ENCODE measurements around the gene ZBED2.

ZBED2 gene

DNA sequence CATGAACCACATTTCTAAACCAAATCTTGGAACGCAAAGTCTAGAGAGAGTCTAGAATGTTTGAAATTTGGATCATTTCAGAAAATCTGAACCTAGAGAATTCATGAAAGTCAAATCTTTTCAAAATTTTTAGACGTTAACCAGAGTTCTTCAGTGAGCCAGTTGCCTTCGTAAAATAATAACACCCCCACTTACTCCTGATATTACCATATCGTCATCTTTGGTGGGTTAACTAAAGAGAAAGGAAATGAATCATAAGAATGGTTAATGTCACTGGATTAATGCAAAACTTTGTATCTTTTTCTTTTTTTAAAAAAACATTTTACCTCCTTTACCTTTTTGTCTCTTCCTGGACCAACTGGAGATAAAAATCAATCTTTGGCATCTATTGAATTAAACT, 1.2 kb upstream of the ZBED2 start:
- POLR2A ChIA-PET, result no interaction called here
- H3K36me3 ChIP-seq (ENCODE audit: control insufficient read depth in 4 of 4, insufficient read depth in 4 of 4, low read length in 3 of 4), result no peaks in the 10 kb centered on the region
- CTCF ChIA-PET, result no interaction called here

DNA sequence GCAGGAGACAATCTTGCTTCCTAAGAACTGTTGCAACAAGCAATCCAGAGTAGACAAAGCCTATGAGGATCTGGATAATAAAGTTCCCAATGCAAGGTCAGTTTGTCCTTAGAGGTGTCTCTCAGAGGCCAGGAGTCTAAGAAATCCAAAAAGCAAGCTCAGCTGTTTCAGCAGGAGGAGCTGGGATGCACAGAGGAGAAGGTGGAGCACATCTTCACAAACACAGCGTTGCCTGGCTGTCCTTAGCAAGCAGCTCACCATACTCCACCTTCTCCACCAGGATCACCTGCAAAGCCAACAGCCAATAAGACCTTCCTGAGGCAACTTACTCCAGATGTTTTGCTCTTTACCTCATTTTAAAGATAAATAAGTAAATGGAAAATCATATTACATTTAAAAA, 365 bp downstream of the ZBED2 start:
- DNase-seq, result no peak
- POLR2A ChIA-PET, result no interaction called here
- Histone ChIP-seq H3K27me3 (replicated peaks in 2 of 5; ENCODE audit: control insufficient read depth in 4 of 5, insufficient read depth in 5 of 5, low read length in 4 of 5) (no peaks in the 10 kb centered on the region), H3K4me1 (ENCODE audit: control extremely low read depth in 1 of 4, control insufficient read depth in 4 of 4, insufficient read depth in 4 of 4, low read length in 3 of 4) (peaks cover 0 to 4% (median 0%) of the 10 kb centered on the region in 4 experiments), H3K9me3 (ENCODE audit: control extremely low read depth in 1 of 5, control insufficient read depth in 4 of 5, insufficient read depth in 2 of 5, low read depth in 1 of 5, low read length in 4 of 5) (no peaks in the 10 kb centered on the region), H3K4me3 (ENCODE audit: control insufficient read depth in 1 of 7, extremely low read depth in 1 of 7, insufficient read depth in 4 of 7, low read depth in 2 of 7, low read length in 6 of 7) (no peak overlapping the region), H3K36me3 (ENCODE audit: control insufficient read depth in 4 of 4, insufficient read depth in 4 of 4, low read length in 3 of 4) (no peaks in the 10 kb centered on the region), H3K27ac (ENCODE audit: insufficient read depth in 1 of 2, low read depth in 1 of 2, low read length in 2 of 2, poor library complexity in 1 of 2, severe bottlenecking in 2 of 2) (no peak overlapping the region)
- CTCF ChIA-PET, result interaction anchor here (1.2 kb wide), 1 partner anchor 10 kb away, joined by 4 read pairs; no protein-coding TSS in a partner anchor
- WGBS (ENCODE audit: insufficient coverage), result no CpG with 5 or more reads among the region's 1 CpG

More for the DNA sequence above, 1.2 kb upstream of the ZBED2 start:
- Histone ChIP-seq H3K9me3 (ENCODE audit: control extremely low read depth in 1 of 5, control insufficient read depth in 4 of 5, insufficient read depth in 2 of 5, low read depth in 1 of 5, low read length in 4 of 5) (no peaks in the 10 kb centered on the region), H3K4me1 (ENCODE audit: control extremely low read depth in 1 of 4, control insufficient read depth in 4 of 4, insufficient read depth in 4 of 4, low read length in 3 of 4) (peaks cover 0 to 4% (median 0%) of the 10 kb centered on the region in 4 experiments), H3K27ac (ENCODE audit: insufficient read depth in 1 of 2, low read depth in 1 of 2, low read length in 2 of 2, poor library complexity in 1 of 2, severe bottlenecking in 2 of 2) (no peak overlapping the region), H3K27me3 (replicated peaks in 2 of 5; ENCODE audit: control insufficient read depth in 4 of 5, insufficient read depth in 5 of 5, low read length in 4 of 5) (no peaks in the 10 kb centered on the region), H3K4me3 (ENCODE audit: control insufficient read depth in 1 of 7, extremely low read depth in 1 of 7, insufficient read depth in 4 of 7, low read depth in 2 of 7, low read length in 6 of 7) (no peak overlapping the region)
- WGBS (ENCODE audit: insufficient coverage), result 100% methylated on average over 1 of the region's 4 CpGs
- DNase-seq, result no peak

DNA sequence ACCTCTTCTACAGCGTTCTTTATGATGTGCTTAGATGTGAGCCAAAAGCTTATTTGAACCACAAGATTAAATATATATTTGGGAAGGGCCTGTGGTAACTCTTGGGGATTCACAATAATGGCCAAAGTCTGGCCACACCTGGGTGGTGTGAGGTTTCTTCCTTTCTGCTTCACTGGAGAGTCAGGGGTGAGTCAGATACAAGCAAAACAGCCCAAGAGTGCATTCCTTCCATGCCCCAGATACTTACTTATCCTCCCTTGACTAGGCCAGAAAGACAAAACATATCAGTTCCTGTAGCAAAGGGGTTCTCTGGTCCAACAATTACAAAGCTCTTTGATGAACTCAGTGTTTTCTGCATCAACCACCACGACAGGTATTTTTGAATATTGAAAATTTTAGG, 941 bp downstream of the ZBED2 start:
- WGBS (ENCODE audit: insufficient coverage), result no CpG with 5 or more reads among the region's 2 CpGs
- Histone ChIP-seq H3K27me3 (replicated peaks in 2 of 5; ENCODE audit: control insufficient read depth in 4 of 5, insufficient read depth in 5 of 5, low read length in 4 of 5) (no peaks in the 10 kb centered on the region), H3K4me1 (ENCODE audit: control extremely low read depth in 1 of 4, control insufficient read depth in 4 of 4, insufficient read depth in 4 of 4, low read length in 3 of 4) (peaks cover 0 to 4% (median 0%) of the 10 kb centered on the region in 4 experiments), H3K4me3 (ENCODE audit: control insufficient read depth in 1 of 7, extremely low read depth in 1 of 7, insufficient read depth in 4 of 7, low read depth in 2 of 7, low read length in 6 of 7) (no peak overlapping the region), H3K36me3 (ENCODE audit: control insufficient read depth in 4 of 4, insufficient read depth in 4 of 4, low read length in 3 of 4) (no peaks in the 10 kb centered on the region), H3K27ac (ENCODE audit: insufficient read depth in 1 of 2, low read depth in 1 of 2, low read length in 2 of 2, poor library complexity in 1 of 2, severe bottlenecking in 2 of 2) (no peak overlapping the region), H3K9me3 (ENCODE audit: control extremely low read depth in 1 of 5, control insufficient read depth in 4 of 5, insufficient read depth in 2 of 5, low read depth in 1 of 5, low read length in 4 of 5) (no peaks in the 10 kb centered on the region)
- ChIA-PET POLR2A (no interaction called here), CTCF (interaction anchor here (1.2 to 1.9 kb wide), 3 partner anchors 10 to 72 kb away, joined by 3 to 4 read pairs (median 4); no protein-coding TSS in a partner anchor)
- DNase-seq, result no peak

GRCh38 chr3:111593666-111594065, 1.5 kb downstream of the ZBED2 start:
- 98% methylated on average over 8 of the region's 9 CpGs for WGBS (ENCODE audit: insufficient coverage)
- CTCF ChIA-PET, result interaction anchor here (1.3 to 1.9 kb wide), 2 partner anchors 16 to 73 kb away, joined by 3 to 4 read pairs; no protein-coding TSS in a partner anchor
- Histone ChIP-seq H3K27me3 (replicated peaks in 2 of 5; ENCODE audit: control insufficient read depth in 4 of 5, insufficient read depth in 5 of 5, low read length in 4 of 5) (no peaks in the 10 kb centered on the region), H3K36me3 (ENCODE audit: control insufficient read depth in 4 of 4, insufficient read depth in 4 of 4, low read length in 3 of 4) (no peaks in the 10 kb centered on the region), H3K9me3 (ENCODE audit: control extremely low read depth in 1 of 5, control insufficient read depth in 4 of 5, insufficient read depth in 2 of 5, low read depth in 1 of 5, low read length in 4 of 5) (no peaks in the 10 kb centered on the region), H3K4me3 (ENCODE audit: control insufficient read depth in 1 of 7, extremely low read depth in 1 of 7, insufficient read depth in 4 of 7, low read depth in 2 of 7, low read length in 6 of 7) (no peak overlapping the region), H3K4me1 (ENCODE audit: control extremely low read depth in 1 of 4, control insufficient read depth in 4 of 4, insufficient read depth in 4 of 4, low read length in 3 of 4) (peaks cover 0 to 4% (median 0%) of the 10 kb centered on the region in 4 experiments), H3K27ac (ENCODE audit: insufficient read depth in 1 of 2, low read depth in 1 of 2, low read length in 2 of 2, poor library complexity in 1 of 2, severe bottlenecking in 2 of 2) (no peak overlapping the region)
- POLR2A ChIA-PET, result interaction anchor here (0.6 kb wide), 1 partner anchor 101 kb away, joined by 5 read pairs; no protein-coding TSS in a partner anchor
- DNase-seq, result no peak

GRCh38 chr3:111592936-111593335, 2.2 kb downstream of the ZBED2 start:
- WGBS (ENCODE audit: insufficient coverage), result 91% methylated on average over 3 of the region's 5 CpGs

GRCh38 chr3:111592143-111592542, 3.0 kb downstream of the ZBED2 start:
- ChIA-PET POLR2A (no interaction called here), CTCF (no interaction called here)
- no peaks in the 10 kb centered on the region for H3K9me3 ChIP-seq (ENCODE audit: control extremely low read depth in 1 of 5, control insufficient read depth in 4 of 5, insufficient read depth in 2 of 5, low read depth in 1 of 5, low read length in 4 of 5)
- DNase-seq, result no peak
- no peaks in the 10 kb centered on the region for H3K27me3 ChIP-seq (replicated peaks in 2 of 5; ENCODE audit: control insufficient read depth in 4 of 5, insufficient read depth in 5 of 5, low read length in 4 of 5)
- no peak overlapping the region for H3K4me3 ChIP-seq (ENCODE audit: control insufficient read depth in 1 of 7, extremely low read depth in 1 of 7, insufficient read depth in 4 of 7, low read depth in 2 of 7, low read length in 6 of 7)
- no peak overlapping the region for H3K27ac ChIP-seq (ENCODE audit: insufficient read depth in 1 of 2, low read depth in 1 of 2, low read length in 2 of 2, poor library complexity in 1 of 2, severe bottlenecking in 2 of 2)
- peaks cover 0 to 4% (median 0%) of the 10 kb centered on the region in 4 experiments for H3K4me1 ChIP-seq (ENCODE audit: control extremely low read depth in 1 of 4, control insufficient read depth in 4 of 4, insufficient read depth in 4 of 4, low read length in 3 of 4)
- H3K36me3 ChIP-seq (ENCODE audit: control insufficient read depth in 4 of 4, insufficient read depth in 4 of 4, low read length in 3 of 4), result no peaks in the 10 kb centered on the region

More at GRCh38 chr3:111592936-111593335, 2.2 kb downstream of the ZBED2 start:
- H3K27me3 ChIP-seq (replicated peaks in 2 of 5; ENCODE audit: control insufficient read depth in 4 of 5, insufficient read depth in 5 of 5, low read length in 4 of 5), result no peaks in the 10 kb centered on the region
- no peak overlapping the region for H3K4me3 ChIP-seq (ENCODE audit: control insufficient read depth in 1 of 7, extremely low read depth in 1 of 7, insufficient read depth in 4 of 7, low read depth in 2 of 7, low read length in 6 of 7)
- no peak for DNase-seq
- H3K27ac ChIP-seq (ENCODE audit: insufficient read depth in 1 of 2, low read depth in 1 of 2, low read length in 2 of 2, poor library complexity in 1 of 2, severe bottlenecking in 2 of 2), result no peak overlapping the region
- no peaks in the 10 kb centered on the region for H3K36me3 ChIP-seq (ENCODE audit: control insufficient read depth in 4 of 4, insufficient read depth in 4 of 4, low read length in 3 of 4)
- CTCF ChIA-PET, result interaction anchor here (1.3 to 1.9 kb wide), 2 partner anchors 15 to 74 kb away, joined by 3 to 4 read pairs; no protein-coding TSS in a partner anchor
- H3K4me1 ChIP-seq (ENCODE audit: control extremely low read depth in 1 of 4, control insufficient read depth in 4 of 4, insufficient read depth in 4 of 4, low read length in 3 of 4), result peaks cover 0 to 4% (median 0%) of the 10 kb centered on the region in 4 experiments
- no peaks in the 10 kb centered on the region for H3K9me3 ChIP-seq (ENCODE audit: control extremely low read depth in 1 of 5, control insufficient read depth in 4 of 5, insufficient read depth in 2 of 5, low read depth in 1 of 5, low read length in 4 of 5)
- POLR2A ChIA-PET, result no interaction called here

- no peaks in the 10 kb centered on the region for H3K36me3 ChIP-seq (ENCODE audit: control insufficient read depth in 4 of 4, insufficient read depth in 4 of 4, low read length in 3 of 4)
- no peaks in the 10 kb centered on the region for H3K9me3 ChIP-seq (ENCODE audit: control extremely low read depth in 1 of 5, control insufficient read depth in 4 of 5, insufficient read depth in 2 of 5, low read depth in 1 of 5, low read length in 4 of 5)
- H3K4me1 ChIP-seq (ENCODE audit: control extremely low read depth in 1 of 4, control insufficient read depth in 4 of 4, insufficient read depth in 4 of 4, low read length in 3 of 4), result peaks cover 0 to 4% (median 0%) of the 10 kb centered on the region in 4 experiments
- CTCF ChIA-PET, result no interaction called here
- H3K4me3 ChIP-seq (ENCODE audit: control insufficient read depth in 1 of 7, extremely low read depth in 1 of 7, insufficient read depth in 4 of 7, low read depth in 2 of 7, low read length in 6 of 7), result no peak overlapping the region
- no peaks in the 10 kb centered on the region for H3K27me3 ChIP-seq (replicated peaks in 2 of 5; ENCODE audit: control insufficient read depth in 4 of 5, insufficient read depth in 5 of 5, low read length in 4 of 5)
- H3K27ac ChIP-seq (ENCODE audit: insufficient read depth in 1 of 2, low read depth in 1 of 2, low read length in 2 of 2, poor library complexity in 1 of 2, severe bottlenecking in 2 of 2), result no peak overlapping the region
- WGBS (ENCODE audit: insufficient coverage), result 92% methylated on average over 1 of the region's 3 CpGs
- POLR2A ChIA-PET, result interaction anchor here (0.6 kb wide), 1 partner anchor 13 kb away, joined by 4 read pairs; no protein-coding TSS in a partner anchor
- DNase-seq, result no peak
Observed at GRCh38 chr3:111591555-111591954, 3.6 kb downstream of the ZBED2 start.
